Measurements from ENCODE around the gene IL18R1. TPM values are rescaled to one million over a fixed set of nuclear protein-coding genes. Genes with fewer than 3 reads are reported as not detected.

IL18R1 gene
- total and polyA plus RNA-seq, 2 donors (not counting 3 experiments of a cell fraction or from before 2014, with no cell fraction given) = 2.9 to 3.6 TPM

- intact Hi-C loops (cut with micrococcal nuclease) = no loop called here
These were observed 67.8 kb downstream of the IL18R1 start for GRCh38 chr2:102423368-102423767.

More at GRCh38 chr2:102423368-102423767, 67.8 kb downstream of the IL18R1 start:
- FAIRE-seq (peak; percentile 46), DNase-seq (ENCODE audit: low read depth, low spot score) (no peak)
- no peaks in the 10 kb centered on the region for H4K20me1 ChIP-seq (replicated peaks; ENCODE audit: control insufficient read depth, extremely low read depth, insufficient read depth, low read length)
- no peaks in the 10 kb centered on the region for H3K9me1 ChIP-seq (replicated peaks; ENCODE audit: control insufficient read depth, extremely low read depth, insufficient read depth, low read length)
- H3K4me3 ChIP-seq (replicated peaks in 1 of 3; ENCODE audit: insufficient read depth in 1 of 3, low read depth in 1 of 3, low read length in 3 of 3) = no peak overlapping the region
- H3K4me1 ChIP-seq (ENCODE audit: control insufficient read depth, extremely low read depth, insufficient read depth, low read length) = no peaks in the 10 kb centered on the region
- no peak for TF ChIP-seq JUN (IDR thresholded peaks at IDR 0.05; ENCODE audit: borderline replicate concordance, insufficient read depth, insufficient read length, low read depth)
- TF ChIP-seq POLR2A (IDR thresholded peaks at IDR 0.05; ENCODE audit: low read depth, low read length) = no peak
- TF ChIP-seq MYC (IDR thresholded peaks at IDR 0.05; ENCODE audit: low read depth, low read length) = no peak
- no peak for TF ChIP-seq EZH2 (IDR thresholded peaks at IDR 0.05; ENCODE audit: borderline replicate concordance, low read depth, low read length, severe bottlenecking)
- no peak for TF ChIP-seq CTCF (IDR thresholded peaks at IDR 0.05; ENCODE audit: extremely low read depth in 1 of 2, insufficient read depth in 1 of 2, low read depth in 1 of 2, low read length in 2 of 2)
- no peak for TF ChIP-seq GATA2 (IDR thresholded peaks at IDR 0.05; ENCODE audit: insufficient read depth, insufficient read length, low read depth, low read length)
- no peak for TF ChIP-seq MAX (IDR thresholded peaks at IDR 0.05; ENCODE audit: insufficient read depth, insufficient read length)
- no peak for TF ChIP-seq POLR2AphosphoS5 (IDR thresholded peaks at IDR 0.05; ENCODE audit: insufficient read depth, low read depth, low read length)
- TF ChIP-seq FOS (IDR thresholded peaks at IDR 0.05; ENCODE audit: borderline replicate concordance, insufficient read depth, low read length) = no peak
- no peaks in the 10 kb centered on the region for H3K36me3 ChIP-seq (ENCODE audit: control insufficient read depth in 2 of 2, extremely low read depth in 1 of 2, insufficient read depth in 2 of 2, low read length in 2 of 2)
- no peak overlapping the region for H2AFZ ChIP-seq (ENCODE audit: low read depth, low read length)
- ChIA-PET POLR2A (no interaction called here), CTCF (interaction anchor here (3.1 kb wide), 1 partner anchor 19 kb away, joined by 9 read pairs; no protein-coding TSS in a partner anchor)
- no peak overlapping the region for H3K27ac ChIP-seq (ENCODE audit: insufficient read depth, low read depth, low read length)
- no peak overlapping the region for H3K4me2 ChIP-seq (ENCODE audit: insufficient read depth, low read length)
- H3K9me3 ChIP-seq (replicated peaks; ENCODE audit: control insufficient read depth, insufficient read depth, low read length) = no peaks in the 10 kb centered on the region
- H3K9ac ChIP-seq (replicated peaks; ENCODE audit: extremely low read depth, insufficient read depth, low read length) = no peak overlapping the region
- dilution Hi-C loops (cut with MboI; ENCODE audit: extremely low pct_ligation_motif_present, low sequenced_read_pairs) = no loop called here
- no peaks in the 10 kb centered on the region for H3K79me2 ChIP-seq (ENCODE audit: control insufficient read depth, insufficient read depth, low read length)
- H3K27me3 ChIP-seq (ENCODE audit: control insufficient read depth in 2 of 2, insufficient read depth in 2 of 2, low read length in 2 of 2) = peaks cover 2 to 11% of the 10 kb centered on the region in 2 experiments
- no TSS peak for BruUV-seq (replicated peaks)

Data from endothelial cell of umbilical vein (primary cell).